ENCODE data around the gene PARP15.

The PARP15 gene

DNA sequence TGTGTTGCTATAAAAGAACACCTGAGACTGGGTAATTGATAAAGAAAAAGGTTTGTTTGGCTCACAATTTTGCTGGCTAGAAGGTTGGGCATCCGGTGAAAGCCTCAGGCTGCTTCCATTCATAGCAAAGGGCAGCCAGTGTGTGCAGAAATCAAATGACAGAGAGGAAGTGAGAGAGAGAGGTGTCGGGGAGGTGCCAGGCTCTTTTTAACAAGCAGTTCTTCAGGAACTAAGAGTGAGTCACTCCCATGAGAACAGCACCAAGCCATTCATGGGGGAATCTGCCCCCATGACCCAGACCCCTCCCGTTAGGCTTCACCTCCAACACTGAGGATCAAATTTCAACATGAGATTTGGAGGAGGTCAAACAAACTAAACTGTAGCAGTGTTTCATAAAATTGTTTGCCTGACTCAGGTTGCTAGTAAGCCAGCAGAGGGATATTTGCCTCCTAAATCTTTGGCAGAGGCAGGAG lies 4.5 kb upstream of the PARP15 start:
- TF ChIP-seq FOXM1 (IDR thresholded peaks at IDR 0.05; ENCODE audit: borderline replicate concordance, low read depth) (no peak), ZBTB7A (IDR thresholded peaks at IDR 0.05; ENCODE audit: low read depth) (no peak), TCF12 (IDR thresholded peaks at IDR 0.05; ENCODE audit: low read depth) (no peak), CEBPB (IDR thresholded peaks at IDR 0.05) (no peak), TAF1 (IDR thresholded peaks at IDR 0.05; ENCODE audit: low read depth) (no peak), RAD21 (IDR thresholded peaks at IDR 0.05; ENCODE audit: low read depth) (no peak), NFIC (IDR thresholded peaks at IDR 0.05) (no peak), YY1 (IDR thresholded peaks at IDR 0.05; ENCODE audit: low read depth) (no peak)
- TF ChIP-seq, protein P1, sequence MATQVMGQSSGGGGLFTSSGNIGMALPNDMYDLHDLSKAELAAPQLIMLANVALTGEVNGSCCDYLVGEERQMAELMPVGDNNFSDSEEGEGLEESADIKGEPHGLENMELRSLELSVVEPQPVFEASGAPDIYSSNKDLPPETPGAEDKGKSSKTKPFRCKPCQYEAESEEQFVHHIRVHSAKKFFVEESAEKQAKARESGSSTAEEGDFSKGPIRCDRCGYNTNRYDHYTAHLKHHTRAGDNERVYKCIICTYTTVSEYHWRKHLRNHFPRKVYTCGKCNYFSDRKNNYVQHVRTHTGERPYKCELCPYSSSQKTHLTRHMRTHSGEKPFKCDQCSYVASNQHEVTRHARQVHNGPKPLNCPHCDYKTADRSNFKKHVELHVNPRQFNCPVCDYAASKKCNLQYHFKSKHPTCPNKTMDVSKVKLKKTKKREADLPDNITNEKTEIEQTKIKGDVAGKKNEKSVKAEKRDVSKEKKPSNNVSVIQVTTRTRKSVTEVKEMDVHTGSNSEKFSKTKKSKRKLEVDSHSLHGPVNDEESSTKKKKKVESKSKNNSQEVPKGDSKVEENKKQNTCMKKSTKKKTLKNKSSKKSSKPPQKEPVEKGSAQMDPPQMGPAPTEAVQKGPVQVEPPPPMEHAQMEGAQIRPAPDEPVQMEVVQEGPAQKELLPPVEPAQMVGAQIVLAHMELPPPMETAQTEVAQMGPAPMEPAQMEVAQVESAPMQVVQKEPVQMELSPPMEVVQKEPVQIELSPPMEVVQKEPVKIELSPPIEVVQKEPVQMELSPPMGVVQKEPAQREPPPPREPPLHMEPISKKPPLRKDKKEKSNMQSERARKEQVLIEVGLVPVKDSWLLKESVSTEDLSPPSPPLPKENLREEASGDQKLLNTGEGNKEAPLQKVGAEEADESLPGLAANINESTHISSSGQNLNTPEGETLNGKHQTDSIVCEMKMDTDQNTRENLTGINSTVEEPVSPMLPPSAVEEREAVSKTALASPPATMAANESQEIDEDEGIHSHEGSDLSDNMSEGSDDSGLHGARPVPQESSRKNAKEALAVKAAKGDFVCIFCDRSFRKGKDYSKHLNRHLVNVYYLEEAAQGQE (IDR thresholded peaks at IDR 0.05; ENCODE audit: low read depth): no peak
- TF ChIP-seq, protein P2, sequence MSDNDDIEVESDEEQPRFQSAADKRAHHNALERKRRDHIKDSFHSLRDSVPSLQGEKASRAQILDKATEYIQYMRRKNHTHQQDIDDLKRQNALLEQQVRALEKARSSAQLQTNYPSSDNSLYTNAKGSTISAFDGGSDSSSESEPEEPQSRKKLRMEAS (IDR thresholded peaks at IDR 0.05): no peak

DNA sequence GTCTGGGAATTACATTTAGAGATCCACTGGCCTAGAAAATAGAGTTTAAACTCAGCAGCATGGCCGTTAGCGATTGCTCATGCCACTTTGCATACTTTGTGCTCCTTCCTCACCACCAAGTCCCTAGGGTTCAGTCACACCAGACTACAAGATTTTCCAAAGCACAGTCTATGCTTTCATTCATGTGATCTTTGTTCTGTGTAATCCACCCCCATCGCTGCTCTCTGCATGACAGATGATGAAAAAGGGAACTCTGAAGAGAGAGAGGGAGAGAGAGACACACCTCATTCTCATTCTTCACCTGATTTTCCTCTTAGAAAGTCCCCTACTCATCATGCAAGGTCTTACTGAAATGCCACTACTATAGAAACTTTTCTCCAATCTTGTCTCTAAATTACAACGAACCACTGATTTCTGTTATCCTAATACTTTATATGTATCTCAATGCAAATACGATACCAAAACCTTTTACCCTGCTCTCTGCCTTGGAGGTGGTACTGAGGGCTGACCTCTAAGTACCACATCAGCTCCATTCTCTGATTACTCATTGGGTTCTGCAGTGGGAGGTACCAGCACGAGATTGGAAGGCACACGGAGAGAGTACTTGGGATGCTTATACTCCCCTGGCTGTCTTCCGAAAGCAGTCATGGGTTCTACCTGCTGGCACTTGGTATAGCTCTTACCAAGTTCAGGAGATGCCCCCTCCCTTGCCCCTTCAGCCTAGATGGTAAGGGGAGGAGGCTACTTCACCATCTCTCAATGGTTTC lies 1.1 kb upstream of the PARP15 start:
- TF ChIP-seq TAF1 (IDR thresholded peaks at IDR 0.05; ENCODE audit: low read depth) (no peak), CEBPB (IDR thresholded peaks at IDR 0.05) (no peak), RAD21 (IDR thresholded peaks at IDR 0.05; ENCODE audit: low read depth) (no peak), FOXM1 (IDR thresholded peaks at IDR 0.05; ENCODE audit: borderline replicate concordance, low read depth) (no peak), NFIC (IDR thresholded peaks at IDR 0.05) (no peak), EGR1 (IDR thresholded peaks at IDR 0.05) (no peak), TEAD4 (IDR thresholded peaks at IDR 0.05) (no peak), YY1 (IDR thresholded peaks at IDR 0.05; ENCODE audit: low read depth) (no peak), TCF12 (IDR thresholded peaks at IDR 0.05; ENCODE audit: low read depth) (no peak), ZBTB7A (IDR thresholded peaks at IDR 0.05; ENCODE audit: low read depth) (no peak), EP300 (IDR thresholded peaks at IDR 0.05; ENCODE audit: borderline replicate concordance) (no peak), CREB1 (IDR thresholded peaks at IDR 0.05; ENCODE audit: low read depth) (no peak)
- TF ChIP-seq, protein P1 (IDR thresholded peaks at IDR 0.05; ENCODE audit: low read depth): no peak
- TF ChIP-seq, protein P3, sequence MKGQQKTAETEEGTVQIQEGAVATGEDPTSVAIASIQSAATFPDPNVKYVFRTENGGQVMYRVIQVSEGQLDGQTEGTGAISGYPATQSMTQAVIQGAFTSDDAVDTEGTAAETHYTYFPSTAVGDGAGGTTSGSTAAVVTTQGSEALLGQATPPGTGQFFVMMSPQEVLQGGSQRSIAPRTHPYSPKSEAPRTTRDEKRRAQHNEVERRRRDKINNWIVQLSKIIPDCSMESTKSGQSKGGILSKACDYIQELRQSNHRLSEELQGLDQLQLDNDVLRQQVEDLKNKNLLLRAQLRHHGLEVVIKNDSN (IDR thresholded peaks at IDR 0.05): no peak
- TF ChIP-seq, protein P2 (IDR thresholded peaks at IDR 0.05): no peak

DNA sequence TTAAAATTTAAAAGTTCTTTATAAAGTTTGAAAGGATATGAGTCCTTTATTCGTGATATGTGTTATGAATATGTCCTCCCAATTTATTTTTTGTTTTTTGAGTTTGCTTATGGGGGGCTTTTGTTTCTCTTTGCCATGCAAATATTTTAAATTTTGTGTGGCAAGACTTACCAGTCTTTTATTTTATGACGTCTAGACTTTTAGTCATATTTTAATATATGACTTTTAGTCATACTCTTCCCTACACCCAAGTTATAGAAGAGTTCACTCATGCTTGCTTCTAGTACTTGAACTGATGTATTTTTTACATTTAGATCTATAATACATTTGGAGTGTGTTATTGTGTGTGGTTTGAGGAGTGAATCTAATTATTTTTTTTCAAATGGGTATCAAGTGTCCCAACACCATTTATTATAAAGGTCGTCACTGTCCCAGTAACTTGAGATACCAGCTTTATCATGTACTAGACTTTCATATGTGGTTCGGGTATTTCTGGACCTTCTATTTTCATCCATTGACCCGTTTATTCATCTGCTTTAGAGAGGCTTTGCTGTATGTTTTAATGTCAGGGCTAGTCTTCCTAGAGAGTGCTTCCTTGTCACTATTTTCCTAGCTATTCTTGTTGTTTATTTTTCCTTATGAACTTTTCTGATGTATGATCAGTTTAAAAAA lies 755 bp downstream of the PARP15 start:
- TF ChIP-seq TCF12 (IDR thresholded peaks at IDR 0.05; ENCODE audit: low read depth): no peak
- no peak for TF ChIP-seq YY1 (IDR thresholded peaks at IDR 0.05; ENCODE audit: low read depth)
- no peak for TF ChIP-seq TAF1 (IDR thresholded peaks at IDR 0.05; ENCODE audit: low read depth)
- TF ChIP-seq, protein P3 (IDR thresholded peaks at IDR 0.05): no peak
- no peak for TF ChIP-seq TEAD4 (IDR thresholded peaks at IDR 0.05)
- TF ChIP-seq, protein P1 (IDR thresholded peaks at IDR 0.05; ENCODE audit: low read depth): no peak

- TF ChIP-seq TCF12 (IDR thresholded peaks at IDR 0.05; ENCODE audit: low read depth): no peak
- no peak for TF ChIP-seq RAD21 (IDR thresholded peaks at IDR 0.05; ENCODE audit: low read depth)
- no peak for TF ChIP-seq CEBPB (IDR thresholded peaks at IDR 0.05)
- TF ChIP-seq, protein P3 (IDR thresholded peaks at IDR 0.05): no peak
- no peak for TF ChIP-seq EGR1 (IDR thresholded peaks at IDR 0.05)
- TF ChIP-seq, protein P2 (IDR thresholded peaks at IDR 0.05): no peak
- no peak for TF ChIP-seq YY1 (IDR thresholded peaks at IDR 0.05; ENCODE audit: low read depth)
- no peak for TF ChIP-seq TAF1 (IDR thresholded peaks at IDR 0.05; ENCODE audit: low read depth)
- TF ChIP-seq NFIC (IDR thresholded peaks at IDR 0.05): no peak
- no peak for TF ChIP-seq EP300 (IDR thresholded peaks at IDR 0.05; ENCODE audit: borderline replicate concordance)
- TF ChIP-seq FOXM1 (IDR thresholded peaks at IDR 0.05; ENCODE audit: borderline replicate concordance, low read depth): no peak
- TF ChIP-seq CREB1 (IDR thresholded peaks at IDR 0.05; ENCODE audit: low read depth): no peak
- TF ChIP-seq, protein P1 (IDR thresholded peaks at IDR 0.05; ENCODE audit: low read depth): no peak
- TF ChIP-seq ZBTB7A (IDR thresholded peaks at IDR 0.05; ENCODE audit: low read depth): no peak
- TF ChIP-seq TEAD4 (IDR thresholded peaks at IDR 0.05): no peak
These were observed 3.0 kb downstream of the PARP15 start for GRCh38 chr3:122580470-122580869.

Measured in Ishikawa (cell line).